Smooth muscle cell (in vitro differentiated cells): Measurements from ENCODE around the gene PTPRN2. TPM values are rescaled to one million over a fixed set of nuclear protein-coding genes. Genes with fewer than 3 reads are reported as not detected.

Experiments
- DNase-seq: peaks from one replicate; lab custom pipeline; 2025; ENCODE audit not compliant: unreplicated experiment; lab: John Stamatoyannopoulos, UW
- H2AFZ ChIP-seq: fragments of 200-600 bp; sonication (generic); 2 replicates; pipeline ENCODE4 v1.6.0; 2016; ENCODE audit warnings: antibody characterized with exemption, low read depth, mild to moderate bottlenecking
- H3F3A ChIP-seq: fragments of 200-600 bp; sonication (generic); 2 replicates; pipeline ENCODE4 v1.6.0; 2017; ENCODE audit warnings: antibody characterized with exemption, low read depth
- H3K27ac ChIP-seq: fragments of 200-600 bp; sonication (generic); 2 replicates; pipeline ENCODE4 v1.5.1; 2016; ENCODE audit warnings: low read depth, mild to moderate bottlenecking
- H3K27me3 ChIP-seq: fragments of 200-600 bp; sonication (generic); 2 replicates; pipeline ENCODE4 v1.6.1; 2016; ENCODE audit warnings: low read depth, mild to moderate bottlenecking
- H3K36me3 ChIP-seq: fragments of 200-600 bp; sonication (generic); 2 replicates; pipeline ENCODE4 v1.5.1; 2016; ENCODE audit warnings: low read depth
- H3K4me1 ChIP-seq: fragments of 200-600 bp; sonication (generic); 2 replicates; pipeline ENCODE4 v1.5.1; 2016; ENCODE audit warnings: low read depth
- H3K4me2 ChIP-seq: fragments of 200-600 bp; sonication (generic); 2 replicates; pipeline ENCODE4 v1.6.0; 2016; ENCODE audit warnings: mild to moderate bottlenecking
- H3K4me3 ChIP-seq: fragments of 200-600 bp; sonication (generic); 2 replicates; pipeline ENCODE4 v1.5.1; 2016; ENCODE audit warnings: mild to moderate bottlenecking
- H3K79me2 ChIP-seq: fragments of 200-600 bp; sonication (generic); 2 replicates; pipeline ENCODE4 v1.6.0; 2016; ENCODE audit warnings: low read depth, mild to moderate bottlenecking
- H3K9ac ChIP-seq: fragments of 200-600 bp; sonication (generic); 2 replicates; pipeline ENCODE4 v1.6.0; 2016; ENCODE audit warnings: low read depth
- H3K9me3 ChIP-seq: fragments of 200-600 bp; sonication (generic); replicated peaks from 2 replicates; pipeline ENCODE4 v1.5.1; 2016; ENCODE audit warnings: low read depth
- H4K20me1 ChIP-seq: fragments of 200-600 bp; sonication (generic); 2 replicates; pipeline ENCODE4 v1.6.0; 2016; ENCODE audit warnings: low read depth
- WGBS: methylation state at CpG from one replicate; pipeline ENCODE4 v1.1.7; 2016; ENCODE audit warnings: low lambda C conversion rate; 5-methylcytosine and 5-hydroxymethylcytosine counted together
- polyA plus RNA-seq: library from polyadenylated mRNA; unstranded; fragments of >200 nt; fragmentation: Nextera tagmentation; extraction: Ambion mirVana; gene quantifications from 2 replicates; pipeline ENCODE4 v1.2.1, GENCODE V29; 2016
- total RNA-seq: library from RNA; depleted of rRNA; stranded (reverse); fragments of >200 nt; gene quantifications from 2 replicates; pipeline ENCODE4 v1.2.3, GENCODE V29; 2014
- TF ChIP-seq, protein P1 (sequence below): fragments of 200-600 bp; sonication (generic); IDR thresholded peaks from 2 replicates; pipeline ENCODE4 v1.5.1; 2017; ENCODE audit warnings: borderline replicate concordance, mild to moderate bottlenecking, antibody characterized with exemption; ENCODE audit not compliant: insufficient read depth, poor library complexity, severe bottlenecking

The PTPRN2 gene
- total and polyA plus RNA-seq, 2 experiments from 2014 or later, result 0.09 to 0.87 TPM

DNA sequence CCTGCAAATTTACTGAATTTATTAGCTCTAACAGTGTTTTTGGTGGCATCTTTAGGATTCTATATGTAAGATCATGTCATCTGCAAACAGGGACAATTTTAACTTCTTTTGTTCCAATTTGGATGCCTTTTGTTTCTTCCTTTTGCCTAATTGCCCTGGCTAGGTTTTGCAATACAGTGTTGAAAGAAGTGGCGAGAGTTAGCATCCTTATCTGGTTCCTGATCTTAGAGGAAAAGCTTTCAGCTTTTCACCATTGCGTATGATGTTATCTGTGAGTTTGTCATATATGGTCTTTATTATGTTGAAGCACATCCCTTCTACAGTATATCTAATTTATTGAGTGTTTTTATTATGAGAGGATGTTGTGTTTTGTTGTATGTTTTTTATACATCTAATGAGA, 301.4 kb downstream of the PTPRN2 start:
- H3K79me2 ChIP-seq, result no peaks in the 10 kb centered on the region

DNA sequence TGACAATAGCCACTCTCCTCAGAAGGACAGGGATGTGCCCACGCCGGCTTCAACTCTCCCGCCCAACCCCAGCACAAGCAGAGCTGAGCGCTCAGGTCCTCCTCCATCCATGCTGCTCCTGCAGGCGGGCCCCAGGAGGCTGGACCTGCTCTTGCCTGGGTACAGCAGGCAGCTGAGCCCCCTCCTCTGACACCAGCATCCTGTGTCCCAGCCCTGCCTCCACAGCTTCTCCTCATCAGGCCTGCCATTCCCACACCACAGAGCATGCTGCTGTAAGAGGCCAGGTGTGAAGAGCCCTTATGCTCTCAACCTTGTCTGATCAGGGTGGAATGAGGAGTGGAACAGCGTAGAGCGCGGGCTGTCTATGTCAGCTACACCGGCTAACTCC, 302.2 kb downstream of the PTPRN2 start:
- no peaks in the 10 kb centered on the region for H3K4me1 ChIP-seq
- no peak overlapping the region for H3K9ac ChIP-seq
- H3K36me3 ChIP-seq, result no peaks in the 10 kb centered on the region
- H2AFZ ChIP-seq, result no peak overlapping the region
- H3K27ac ChIP-seq, result no peak overlapping the region
- H3K79me2 ChIP-seq, result no peaks in the 10 kb centered on the region
- H4K20me1 ChIP-seq, result no peaks in the 10 kb centered on the region
- TF ChIP-seq, protein P1, sequence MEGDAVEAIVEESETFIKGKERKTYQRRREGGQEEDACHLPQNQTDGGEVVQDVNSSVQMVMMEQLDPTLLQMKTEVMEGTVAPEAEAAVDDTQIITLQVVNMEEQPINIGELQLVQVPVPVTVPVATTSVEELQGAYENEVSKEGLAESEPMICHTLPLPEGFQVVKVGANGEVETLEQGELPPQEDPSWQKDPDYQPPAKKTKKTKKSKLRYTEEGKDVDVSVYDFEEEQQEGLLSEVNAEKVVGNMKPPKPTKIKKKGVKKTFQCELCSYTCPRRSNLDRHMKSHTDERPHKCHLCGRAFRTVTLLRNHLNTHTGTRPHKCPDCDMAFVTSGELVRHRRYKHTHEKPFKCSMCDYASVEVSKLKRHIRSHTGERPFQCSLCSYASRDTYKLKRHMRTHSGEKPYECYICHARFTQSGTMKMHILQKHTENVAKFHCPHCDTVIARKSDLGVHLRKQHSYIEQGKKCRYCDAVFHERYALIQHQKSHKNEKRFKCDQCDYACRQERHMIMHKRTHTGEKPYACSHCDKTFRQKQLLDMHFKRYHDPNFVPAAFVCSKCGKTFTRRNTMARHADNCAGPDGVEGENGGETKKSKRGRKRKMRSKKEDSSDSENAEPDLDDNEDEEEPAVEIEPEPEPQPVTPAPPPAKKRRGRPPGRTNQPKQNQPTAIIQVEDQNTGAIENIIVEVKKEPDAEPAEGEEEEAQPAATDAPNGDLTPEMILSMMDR, result no peak
- H3F3A ChIP-seq, result no peaks in the 10 kb centered on the region
- no peaks in the 10 kb centered on the region for H3K27me3 ChIP-seq
- WGBS, result 85% methylated on average over 9 of the region's 9 CpGs
- H3K9me3 ChIP-seq, result peaks cover 17% of the 10 kb centered on the region
- no peak overlapping the region for H3K4me3 ChIP-seq
- no peak overlapping the region for H3K4me2 ChIP-seq
- no peak for DNase-seq

More for the DNA sequence above, 301.4 kb downstream of the PTPRN2 start:
- Histone ChIP-seq H3K27ac (no peak overlapping the region), H3K9me3 (peaks cover 17% of the 10 kb centered on the region), H3K9ac (no peak overlapping the region), H3K36me3 (no peaks in the 10 kb centered on the region), H3F3A (no peaks in the 10 kb centered on the region), H3K4me1 (no peaks in the 10 kb centered on the region), H3K4me3 (no peak overlapping the region), H3K4me2 (no peak overlapping the region), H2AFZ (no peak overlapping the region), H4K20me1 (no peaks in the 10 kb centered on the region), H3K27me3 (no peaks in the 10 kb centered on the region)
- no peak for DNase-seq
- TF ChIP-seq, protein P1, result no peak
- WGBS, result 75% methylated on average over 2 of the region's 2 CpGs

DNA sequence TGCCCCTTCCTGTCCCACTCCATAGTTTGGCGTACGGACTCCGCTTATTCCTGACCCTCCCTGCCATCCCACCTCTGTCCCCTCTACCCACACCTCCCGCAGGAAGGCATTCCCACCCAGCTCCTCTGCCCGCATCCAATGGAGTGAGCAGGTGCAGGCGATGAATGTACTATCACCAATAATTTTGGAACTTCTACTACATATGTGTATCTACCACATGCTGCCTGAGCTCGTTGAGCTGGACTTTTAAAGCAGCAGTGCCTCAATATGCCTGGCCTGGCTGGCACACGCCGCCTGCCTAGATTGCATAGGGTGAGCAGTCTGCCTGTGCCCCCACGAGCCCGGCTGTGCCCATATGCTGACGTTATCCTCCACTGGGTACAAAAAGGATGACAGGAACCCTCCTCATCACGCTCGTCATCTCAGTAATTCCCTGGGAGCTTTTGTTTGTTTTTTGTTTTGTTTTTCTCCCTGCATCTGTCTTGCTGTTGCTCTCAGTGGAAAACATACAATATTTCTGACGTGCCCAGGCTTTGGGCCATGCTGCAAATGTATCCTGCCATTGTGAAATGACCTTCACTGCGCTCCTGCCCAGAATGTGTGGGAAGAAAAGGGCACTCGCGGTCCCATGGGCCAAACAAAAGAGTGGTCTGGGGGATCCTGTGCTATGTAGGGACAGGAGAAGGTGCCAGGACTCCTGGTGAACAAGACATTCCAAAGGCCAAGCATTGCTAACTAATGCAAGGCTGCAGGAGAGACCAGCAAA, 302.8 kb downstream of the PTPRN2 start:
- H3K9me3 ChIP-seq, result peaks cover 17% of the 10 kb centered on the region
- no peaks in the 10 kb centered on the region for H3K36me3 ChIP-seq
- no peaks in the 10 kb centered on the region for H4K20me1 ChIP-seq
- H3K27me3 ChIP-seq, result no peaks in the 10 kb centered on the region
- H3K27ac ChIP-seq, result no peak overlapping the region
- no peak overlapping the region for H3K9ac ChIP-seq
- no peak overlapping the region for H3K4me3 ChIP-seq
- no peaks in the 10 kb centered on the region for H3K79me2 ChIP-seq
- DNase-seq, result no peak
- H2AFZ ChIP-seq, result no peak overlapping the region
- no peak overlapping the region for H3K4me2 ChIP-seq
- 81% methylated on average over 18 of the region's 18 CpGs for WGBS
- H3K4me1 ChIP-seq, result no peaks in the 10 kb centered on the region
- TF ChIP-seq, protein P1, result no peak
- H3F3A ChIP-seq, result no peaks in the 10 kb centered on the region

DNA sequence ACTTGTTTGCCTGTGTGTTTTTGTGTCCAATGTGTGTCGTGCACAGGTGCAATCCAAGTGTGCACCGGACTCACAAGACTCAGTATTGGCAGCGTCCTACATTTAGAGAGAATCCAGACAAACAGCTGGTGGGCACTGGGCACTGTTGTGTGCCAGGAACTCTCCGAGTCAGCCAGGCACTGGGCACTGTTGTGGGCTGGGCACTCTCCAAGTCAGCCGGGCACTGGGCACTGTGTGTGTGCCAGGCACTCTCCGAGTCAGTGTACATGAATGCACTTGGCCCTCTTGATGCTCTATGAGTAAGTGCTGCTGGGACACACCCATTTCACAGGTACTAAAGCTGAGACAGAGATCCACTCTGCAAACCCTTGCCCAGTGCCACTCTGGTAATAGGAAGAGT, 303.5 kb downstream of the PTPRN2 start:
- H3K4me2 ChIP-seq, result no peak overlapping the region
- H3K27ac ChIP-seq, result no peak overlapping the region
- no peaks in the 10 kb centered on the region for H3K27me3 ChIP-seq
- H3F3A ChIP-seq, result no peaks in the 10 kb centered on the region
- DNase-seq, result no peak
- H3K9me3 ChIP-seq, result peaks cover 11% of the 10 kb centered on the region
- H2AFZ ChIP-seq, result no peak overlapping the region
- no peak overlapping the region for H3K9ac ChIP-seq
- H3K79me2 ChIP-seq, result no peaks in the 10 kb centered on the region
- H3K4me3 ChIP-seq, result no peak overlapping the region
- no peaks in the 10 kb centered on the region for H4K20me1 ChIP-seq
- no peaks in the 10 kb centered on the region for H3K4me1 ChIP-seq
- TF ChIP-seq, protein P1, result no peak
- no peaks in the 10 kb centered on the region for H3K36me3 ChIP-seq
- 87% methylated on average over 6 of the region's 6 CpGs for WGBS
